DOHH2 (cell line): ENCODE results near the gene TM6SF1.

Experiments
- CTCF ChIP-seq: fragments of 200-600 bp; sonication (generic); IDR thresholded peaks from one replicate; pipeline ENCODE4 v1.5.1; 2014; ENCODE audit warnings: antibody characterized with exemption, mild to moderate bottlenecking, low read depth, low read length; ENCODE audit not compliant: poor library complexity, severe bottlenecking
- EZH2phosphoT487 ChIP-seq: fragments of 200-600 bp; sonication (generic); IDR thresholded peaks from 2 replicates; pipeline ENCODE4 v1.6.1; 2017; ENCODE audit warnings: borderline replicate concordance, mild to moderate bottlenecking, antibody characterized with exemption, low read length, moderate library complexity, mixed read lengths

GRCh38 chr15:83185561-83185960 is 78.1 kb downstream of the TM6SF1 start:
- TF ChIP-seq CTCF (no peak), EZH2phosphoT487 (no peak)
